Suprapubic skin (tissue), 4 donors: Measurements from ENCODE around the gene RERE.

Source experiments
- POLR2A ChIP-seq, 2 donors: fragments of 450-650 bp; IDR thresholded peaks; one replicate each; pipeline ENCODE4 v1.6.1; 2017; ENCODE audit warnings: antibody characterized with exemption in 2 of 2, mild to moderate bottlenecking in 2 of 2, moderate library complexity in 2 of 2
- POLR2AphosphoS5 ChIP-seq, 3 donors: sonication (generic); formaldehyde crosslinking; IDR thresholded peaks; one replicate each; pipeline ENCODE4 v1.6.1; 2017; ENCODE audit warnings: antibody characterized with exemption in 3 of 3
- TF ChIP-seq, protein P1 (sequence below), 2 donors: fragments of 200-600 bp in 1 of 2; fragments of 450-650 bp in 1 of 2; sonication (generic) in 1 of 2; IDR thresholded peaks; one replicate each; pipeline ENCODE4 v1.5.1; 2016 to 2019; ENCODE audit warnings: antibody characterized with exemption in 2 of 2, mild to moderate bottlenecking in 1 of 2, moderate library complexity in 1 of 2

DNA sequence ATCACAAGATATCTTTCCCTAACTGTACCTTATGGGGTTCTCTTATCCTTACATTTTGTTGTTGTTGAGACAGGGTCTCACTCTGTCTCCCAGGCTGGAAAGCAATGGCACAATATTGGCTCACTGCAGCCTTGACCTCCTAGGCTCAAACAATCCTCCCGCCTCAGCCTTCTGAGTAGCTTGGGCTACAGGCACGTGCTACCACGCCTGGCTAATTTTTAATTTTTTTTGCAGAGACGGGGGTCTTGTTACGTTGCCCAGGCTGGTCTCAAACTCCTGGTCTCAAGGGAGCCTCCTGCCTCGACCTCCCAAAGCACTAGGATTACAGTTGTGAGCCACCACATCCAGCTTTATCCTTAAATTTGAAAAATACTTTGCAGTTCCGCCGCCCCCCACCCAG is 10.4 kb downstream of the RERE start:
- TF ChIP-seq, protein P1, sequence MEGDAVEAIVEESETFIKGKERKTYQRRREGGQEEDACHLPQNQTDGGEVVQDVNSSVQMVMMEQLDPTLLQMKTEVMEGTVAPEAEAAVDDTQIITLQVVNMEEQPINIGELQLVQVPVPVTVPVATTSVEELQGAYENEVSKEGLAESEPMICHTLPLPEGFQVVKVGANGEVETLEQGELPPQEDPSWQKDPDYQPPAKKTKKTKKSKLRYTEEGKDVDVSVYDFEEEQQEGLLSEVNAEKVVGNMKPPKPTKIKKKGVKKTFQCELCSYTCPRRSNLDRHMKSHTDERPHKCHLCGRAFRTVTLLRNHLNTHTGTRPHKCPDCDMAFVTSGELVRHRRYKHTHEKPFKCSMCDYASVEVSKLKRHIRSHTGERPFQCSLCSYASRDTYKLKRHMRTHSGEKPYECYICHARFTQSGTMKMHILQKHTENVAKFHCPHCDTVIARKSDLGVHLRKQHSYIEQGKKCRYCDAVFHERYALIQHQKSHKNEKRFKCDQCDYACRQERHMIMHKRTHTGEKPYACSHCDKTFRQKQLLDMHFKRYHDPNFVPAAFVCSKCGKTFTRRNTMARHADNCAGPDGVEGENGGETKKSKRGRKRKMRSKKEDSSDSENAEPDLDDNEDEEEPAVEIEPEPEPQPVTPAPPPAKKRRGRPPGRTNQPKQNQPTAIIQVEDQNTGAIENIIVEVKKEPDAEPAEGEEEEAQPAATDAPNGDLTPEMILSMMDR (IDR thresholded peaks at IDR 0.05) = no peak
- TF ChIP-seq POLR2A (IDR thresholded peaks at IDR 0.05) = no peak
- TF ChIP-seq POLR2AphosphoS5 (IDR thresholded peaks at IDR 0.05) = no peak
